CD4-positive, alpha-beta T cell treated with Interferon alpha-2 for 1 hour (primary cell): ENCODE results near the gene POLR2B.
"Not testable (repeated sequence)": the region's sequence is repeated elsewhere in the genome, so short reads cannot be mapped to it uniquely, and the experiment has no call there.

Experiments used
- DNase-seq, 2 donors: peaks; one replicate each; pipeline ENCODE4 v3.0.0-alpha.2; 2020 to 2022

The POLR2B gene

DNA sequence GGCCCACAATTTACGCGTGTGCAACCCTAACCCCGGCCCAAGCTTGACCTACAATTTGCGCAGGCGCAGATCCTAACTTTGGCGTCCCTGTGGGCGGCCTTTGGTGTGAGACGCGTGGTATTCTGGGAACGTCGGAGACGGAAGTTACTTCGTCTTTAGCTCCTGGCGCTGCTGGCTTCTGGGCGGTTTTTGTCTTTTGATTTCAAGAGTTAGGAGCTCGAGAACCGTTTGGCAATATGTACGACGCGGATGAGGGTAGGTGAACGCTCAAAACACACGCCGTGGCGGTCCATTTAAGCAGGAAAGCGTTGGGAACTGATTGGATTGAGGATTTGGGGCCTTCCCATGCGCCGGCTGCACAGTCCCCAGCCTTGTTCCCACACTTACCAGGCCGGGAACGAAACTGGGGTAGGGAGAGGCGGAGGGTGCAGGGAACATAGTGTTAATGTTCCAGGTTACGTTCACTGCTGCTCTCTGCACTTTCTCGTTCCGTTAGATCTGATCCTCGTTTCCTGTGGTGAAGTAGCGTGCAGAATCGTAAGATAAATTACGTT is at the start of gene POLR2B:
TSS of gene POLR2B (plus strand) at position 147 of the 554 bp plus-strand sequence. CDS start at position 237, 90 bp downstream.
- peak; percentile 90 for DNase-seq

DNA sequence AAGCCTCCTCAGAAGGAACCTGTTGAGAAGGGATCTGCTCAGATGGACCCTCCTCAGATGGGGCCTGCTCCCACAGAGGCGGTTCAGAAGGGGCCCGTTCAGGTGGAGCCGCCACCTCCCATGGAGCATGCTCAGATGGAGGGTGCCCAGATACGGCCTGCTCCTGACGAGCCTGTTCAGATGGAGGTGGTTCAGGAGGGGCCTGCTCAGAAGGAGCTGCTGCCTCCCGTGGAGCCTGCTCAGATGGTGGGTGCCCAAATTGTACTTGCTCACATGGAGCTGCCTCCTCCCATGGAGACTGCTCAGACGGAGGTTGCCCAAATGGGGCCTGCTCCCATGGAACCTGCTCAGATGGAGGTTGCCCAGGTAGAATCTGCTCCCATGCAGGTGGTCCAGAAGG is 48.1 kb upstream of the POLR2B start:
- no peak for DNase-seq

DNA sequence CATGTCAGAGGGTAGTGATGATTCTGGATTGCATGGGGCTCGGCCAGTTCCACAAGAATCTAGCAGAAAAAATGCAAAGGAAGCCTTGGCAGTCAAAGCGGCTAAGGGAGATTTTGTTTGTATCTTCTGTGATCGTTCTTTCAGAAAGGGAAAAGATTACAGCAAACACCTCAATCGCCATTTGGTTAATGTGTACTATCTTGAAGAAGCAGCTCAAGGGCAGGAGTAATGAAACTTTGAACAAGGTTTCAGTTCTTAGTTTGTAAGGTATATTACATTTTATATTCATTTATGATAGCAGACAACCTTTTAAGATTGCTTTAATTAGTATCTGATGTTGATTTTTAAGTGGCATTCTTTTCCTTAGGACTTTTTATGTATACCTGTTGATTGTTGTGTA is 46.8 kb upstream of the POLR2B start:
- no peak for DNase-seq

DNA sequence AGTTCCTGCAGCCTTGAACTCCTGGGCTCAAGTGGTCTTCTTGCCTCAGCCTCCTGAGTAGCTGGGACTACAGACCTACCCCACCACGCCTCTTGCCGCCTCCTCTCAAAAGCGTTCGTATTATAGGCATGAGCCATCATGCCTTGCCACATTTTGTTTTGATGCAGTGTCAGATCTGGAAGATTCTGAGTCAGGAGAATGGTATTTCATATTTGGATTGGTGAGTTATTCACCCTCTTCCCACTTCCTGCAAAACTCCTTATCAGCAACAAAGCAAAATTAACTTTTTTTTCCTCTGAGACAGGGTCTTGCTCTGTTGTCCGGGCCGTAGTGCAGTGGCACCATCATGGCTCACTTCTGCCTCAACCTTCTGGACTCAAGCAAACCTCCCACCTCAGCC is 41.4 kb upstream of the POLR2B start:
- no peak for DNase-seq

DNA sequence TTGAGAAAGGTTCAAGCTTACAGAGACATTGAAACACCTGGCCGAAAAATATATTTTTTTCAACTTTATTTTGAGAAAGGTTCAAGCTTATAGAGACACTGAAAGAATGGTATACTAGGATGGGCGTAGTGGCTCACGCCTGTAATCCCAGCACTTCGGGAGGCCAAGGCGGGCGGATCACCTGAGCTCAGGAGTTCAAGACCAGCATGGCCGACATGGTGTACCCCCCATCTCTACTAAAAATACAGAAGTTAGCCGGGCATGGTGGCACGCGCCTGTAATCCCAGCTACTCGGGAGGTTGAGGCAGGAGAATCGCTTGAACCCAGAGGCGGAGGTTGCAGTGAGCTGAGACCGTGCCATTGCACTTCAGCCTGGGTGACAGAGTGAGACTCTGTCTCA is 38.9 kb upstream of the POLR2B start:
- not testable (repeated sequence) for DNase-seq

DNA sequence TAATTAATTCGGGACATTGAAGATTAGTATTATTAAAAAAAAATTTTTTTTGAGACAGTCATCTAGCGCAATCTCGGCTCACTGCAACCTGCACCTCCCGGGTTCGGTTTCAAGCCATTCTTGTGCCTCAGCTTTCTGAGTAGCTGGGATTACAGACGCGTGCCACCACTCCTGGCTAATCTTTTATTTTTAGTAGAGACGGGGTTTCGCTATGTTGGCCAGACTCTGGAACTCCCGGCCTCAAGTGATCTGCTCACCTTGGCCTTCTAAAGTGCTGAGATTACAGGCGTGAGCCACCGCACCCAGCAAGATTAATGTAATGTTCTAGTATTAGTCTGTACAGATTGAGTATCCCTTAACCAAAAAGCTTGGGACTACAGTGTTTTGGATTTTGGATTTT is 38.3 kb upstream of the POLR2B start:
- no peak for DNase-seq

DNA sequence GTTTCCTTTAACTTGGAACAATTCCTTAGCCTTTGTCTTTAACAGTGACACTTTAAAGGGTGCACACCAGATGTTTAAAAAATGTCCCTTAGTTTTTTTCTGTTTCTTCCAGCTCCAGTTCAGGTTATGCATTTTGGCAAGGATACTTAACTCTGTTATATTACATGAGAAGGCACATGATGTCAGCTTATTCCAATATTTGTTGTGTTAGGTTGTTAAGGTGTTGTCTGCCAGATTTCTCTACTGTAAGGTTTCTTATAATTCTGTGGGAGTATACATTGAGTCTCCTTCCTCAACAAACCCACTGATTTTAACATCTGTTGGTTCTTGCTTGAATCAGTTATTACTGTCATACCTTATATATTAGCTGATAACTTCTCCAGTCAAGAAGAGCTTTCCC is 37.7 kb upstream of the POLR2B start:
- DNase-seq = no peak

DNA sequence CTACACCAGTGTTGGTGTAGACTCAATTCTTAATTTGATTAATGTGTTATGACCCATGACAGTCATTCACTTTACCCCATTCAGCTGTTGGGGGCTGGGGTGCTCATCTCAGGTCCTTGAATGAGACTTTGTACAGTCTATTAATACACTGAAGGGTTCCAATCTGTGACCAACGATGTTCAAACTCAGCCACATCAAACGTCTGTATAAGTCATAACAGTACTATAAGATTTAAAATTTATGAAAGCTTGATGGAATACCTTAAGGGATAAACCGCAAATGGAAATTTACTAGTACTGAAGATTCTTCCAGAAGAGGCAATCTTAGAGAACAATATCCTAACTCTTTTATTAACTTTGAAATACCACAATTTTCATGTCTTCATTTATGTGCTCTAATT is 37.3 kb upstream of the POLR2B start:
- no peak for DNase-seq

DNA sequence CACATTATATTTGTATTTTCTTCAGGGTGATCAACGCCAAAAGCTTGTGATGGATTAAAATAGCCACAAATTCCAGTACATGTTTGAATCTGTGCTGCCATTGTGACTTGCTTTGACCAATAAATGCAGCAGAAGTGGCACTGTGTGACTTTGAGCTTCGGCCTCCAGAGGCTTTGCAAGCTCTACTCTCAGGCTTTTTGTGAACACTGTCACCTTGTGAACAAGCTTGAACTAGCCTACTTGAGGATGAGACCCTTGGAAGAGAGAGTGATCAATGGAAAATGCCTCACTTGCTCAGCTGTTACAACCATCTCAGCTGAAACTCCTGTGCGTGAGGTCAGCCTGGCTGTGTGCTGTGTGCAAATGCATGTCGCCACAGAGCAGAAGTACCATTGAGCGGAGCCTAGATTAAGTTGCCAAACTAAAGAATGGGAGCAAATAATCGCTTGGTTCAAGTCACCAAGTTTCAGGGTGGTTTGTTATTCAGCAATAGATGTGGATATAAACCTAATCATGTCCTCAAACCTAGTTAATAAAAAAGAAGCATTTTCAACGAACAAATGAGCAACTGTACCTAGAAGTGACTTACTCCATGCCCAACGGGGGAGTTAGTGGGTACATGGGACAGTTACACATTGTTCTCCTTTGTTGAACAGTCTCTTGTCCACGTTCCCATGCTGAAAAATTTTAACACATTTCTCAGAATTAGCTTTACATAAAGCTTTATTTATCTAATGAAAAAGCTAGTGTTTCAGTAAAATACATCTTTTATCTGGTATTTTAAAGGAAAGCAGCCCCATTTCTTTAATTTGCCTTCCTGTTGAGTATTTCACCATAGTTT is 24.8 kb upstream of the POLR2B start:
- no peak for DNase-seq

DNA sequence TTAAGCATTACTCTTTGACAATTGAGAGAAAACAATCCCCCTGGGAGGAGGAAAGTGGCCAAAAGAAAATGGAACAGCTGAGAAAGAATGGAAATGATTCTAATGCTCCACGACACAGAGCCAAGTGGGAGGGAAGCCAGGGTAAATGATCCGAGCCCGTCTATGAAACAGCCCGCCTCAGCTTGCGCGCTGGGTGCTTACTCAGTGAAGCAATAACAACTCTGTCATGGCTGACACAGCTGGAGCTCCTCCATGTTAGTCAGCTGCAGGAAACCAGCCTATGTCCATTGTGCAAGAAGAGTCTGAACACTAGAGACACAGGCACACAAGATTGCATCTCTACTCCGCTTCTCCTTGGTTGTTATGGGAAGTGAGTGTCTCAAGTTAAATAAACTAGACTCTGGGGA is 20.6 kb upstream of the POLR2B start:
- peak in 1 of 2 donors; percentile 45 for DNase-seq

DNA sequence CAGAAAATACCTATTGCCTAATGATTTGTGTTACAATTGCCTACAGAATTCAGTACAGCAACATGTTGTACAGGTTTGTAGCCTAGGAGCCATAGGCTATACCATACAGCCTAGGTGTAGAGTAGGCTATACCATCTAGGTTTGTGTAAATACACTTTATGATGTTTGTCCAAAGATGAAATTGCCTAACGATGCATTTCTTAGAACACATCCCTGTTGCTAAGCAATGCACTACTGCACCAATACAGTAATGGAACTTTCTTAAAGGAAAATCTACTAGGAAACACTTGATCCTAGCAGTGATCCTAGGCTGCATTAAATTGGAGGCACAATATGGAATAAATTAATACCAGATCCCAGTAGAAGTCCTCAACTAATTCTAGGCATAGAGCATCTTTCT is 19.6 kb upstream of the POLR2B start:
- no peak for DNase-seq

DNA sequence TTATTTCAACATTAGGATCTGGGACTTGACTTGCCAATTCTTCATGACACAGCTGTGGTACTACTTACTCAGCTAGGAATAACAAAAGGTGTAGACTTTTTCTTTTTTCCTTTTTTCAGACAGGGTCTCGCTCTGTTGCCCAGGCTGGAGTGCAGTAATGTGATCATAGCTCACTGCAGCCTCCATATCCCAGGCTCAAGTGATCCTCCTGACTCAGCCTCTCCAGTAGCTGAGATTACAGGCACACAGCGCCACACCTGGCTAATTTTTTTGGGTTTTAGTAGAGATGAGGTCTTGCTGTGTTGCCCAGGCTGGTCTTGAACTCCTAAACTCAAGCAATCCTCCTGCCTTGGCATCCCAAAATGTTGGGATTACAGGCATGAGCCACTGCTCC is 17.6 kb upstream of the POLR2B start:
- DNase-seq = no peak

DNA sequence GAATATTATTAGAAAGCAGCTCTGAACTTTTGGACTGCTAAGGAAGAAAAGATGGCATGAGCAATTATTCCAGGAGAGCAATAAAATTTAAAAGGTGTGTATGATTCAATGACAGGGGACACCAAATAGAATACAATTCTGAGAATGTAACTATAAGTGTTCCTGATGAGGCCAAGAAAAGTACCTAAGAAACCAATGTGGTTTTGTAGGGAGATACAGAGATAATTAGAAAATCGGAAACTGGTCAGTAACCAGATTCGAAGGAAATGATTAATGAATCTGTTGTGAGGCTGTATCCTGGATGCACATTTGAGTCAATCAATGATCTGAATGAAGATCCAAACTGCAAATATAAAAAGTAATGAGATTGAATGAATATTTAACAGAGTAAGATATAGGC is 7.3 kb upstream of the POLR2B start:
- DNase-seq = no peak

DNA sequence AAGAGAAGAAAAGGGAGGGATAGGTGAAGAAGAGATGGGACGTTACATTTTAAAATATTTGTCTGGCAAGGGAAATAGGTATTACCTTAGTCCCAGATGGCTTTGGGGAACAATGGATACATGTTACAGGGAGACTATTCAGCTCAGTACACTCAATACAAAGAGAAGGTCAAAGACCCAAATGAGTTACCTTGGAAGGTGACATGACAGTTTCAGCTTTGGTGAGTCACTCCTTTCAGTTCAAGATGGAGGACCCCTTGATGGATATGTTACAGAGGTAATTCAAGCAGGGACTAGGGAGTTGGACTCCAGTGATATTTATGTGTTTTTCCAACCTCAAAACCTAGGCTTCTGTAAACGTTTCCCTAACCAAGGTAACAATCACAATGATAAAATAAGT is 6.3 kb upstream of the POLR2B start:
- DNase-seq = no peak

DNA sequence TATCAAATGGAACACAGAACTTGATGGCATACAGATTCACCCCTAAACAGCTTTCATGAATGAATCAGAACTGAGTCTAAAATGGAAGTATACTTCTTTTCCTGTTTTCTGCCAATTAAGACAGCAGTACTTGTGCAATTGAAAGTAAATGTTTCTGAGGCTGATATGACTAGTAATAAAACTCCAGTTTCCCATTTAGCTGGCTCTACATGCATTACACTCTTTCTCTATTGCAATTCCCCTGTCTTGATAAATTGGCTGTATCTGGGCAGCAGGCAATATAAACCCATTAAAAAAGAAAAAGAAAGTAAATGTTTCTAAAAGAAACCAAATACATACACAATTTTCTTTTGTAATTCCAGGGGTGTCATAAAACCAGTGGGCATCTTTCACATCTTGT is 5.9 kb upstream of the POLR2B start:
- DNase-seq = no peak

DNA sequence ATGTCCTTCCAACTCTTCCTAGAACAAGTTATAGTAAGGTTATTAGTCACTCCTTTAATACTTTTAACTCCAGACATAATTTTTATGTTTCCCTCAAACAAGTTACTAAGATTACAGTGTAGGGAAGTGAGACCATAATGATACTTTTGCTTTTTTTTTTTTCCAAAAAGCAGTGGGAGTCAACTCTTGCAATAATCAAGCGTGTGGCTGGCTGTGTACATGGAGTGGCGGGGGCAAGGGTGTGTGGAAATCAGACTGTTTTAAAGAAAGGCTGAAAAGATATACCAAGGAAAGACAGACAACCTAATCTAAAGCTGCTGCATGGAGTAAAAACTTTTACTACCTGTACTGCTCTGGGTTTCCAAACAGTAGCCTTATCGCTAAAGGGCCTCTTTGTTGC is 5.4 kb upstream of the POLR2B start:
- DNase-seq = no peak

DNA sequence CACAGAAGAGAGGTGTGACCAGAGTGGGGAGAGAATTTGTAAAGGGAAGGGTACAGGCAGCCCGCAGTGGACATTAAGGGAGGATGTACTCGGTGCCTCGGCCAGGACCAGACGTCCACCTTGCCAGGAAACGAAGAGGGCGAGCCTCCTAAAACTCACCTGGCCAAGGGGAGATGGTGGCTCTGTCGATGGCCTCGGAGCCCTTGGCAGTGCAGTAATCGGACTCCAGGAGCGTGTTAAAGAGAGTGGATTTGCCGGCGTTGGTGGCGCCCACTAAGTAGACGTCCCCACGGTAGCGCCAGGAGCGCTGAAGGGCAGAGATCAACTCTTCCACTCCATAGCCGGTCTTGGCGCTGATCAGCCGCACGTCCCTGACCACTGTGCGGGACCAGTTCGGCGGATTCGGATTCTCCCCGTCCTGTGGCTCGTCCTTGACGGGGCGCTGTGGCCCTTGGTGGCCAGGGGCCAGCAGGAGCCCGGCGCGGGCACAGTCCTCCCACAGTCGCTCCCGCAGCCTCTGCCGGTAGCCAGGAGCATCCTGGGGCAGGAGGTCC is 2.3 kb upstream of the POLR2B start:
- DNase-seq = no peak

DNA sequence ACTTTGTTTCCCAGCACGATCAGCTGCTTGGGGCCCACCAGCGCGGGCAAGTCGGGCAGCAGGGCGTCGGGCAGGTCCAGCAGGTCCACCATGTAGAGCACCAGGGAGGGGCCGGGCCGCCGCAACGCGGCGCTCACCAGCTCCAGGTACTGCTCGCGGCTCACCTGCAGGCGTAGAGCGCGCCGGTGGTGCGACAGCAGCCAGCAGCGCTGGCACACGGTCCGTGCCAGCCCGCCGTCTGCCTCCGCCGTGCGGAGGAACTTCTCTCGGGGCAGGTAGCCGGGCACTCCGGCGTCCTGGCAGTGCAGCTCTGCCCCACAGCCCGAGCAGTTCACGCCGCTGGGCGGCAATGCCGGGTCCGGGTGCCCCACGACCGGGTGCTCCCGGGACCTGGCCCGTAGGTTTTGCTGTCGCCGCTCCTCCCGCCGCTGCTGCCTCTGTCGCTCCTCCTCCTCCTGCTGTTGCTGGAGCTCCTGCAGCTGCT is 1.8 kb upstream of the POLR2B start:
- DNase-seq = peak; percentile 43 to 55

DNA sequence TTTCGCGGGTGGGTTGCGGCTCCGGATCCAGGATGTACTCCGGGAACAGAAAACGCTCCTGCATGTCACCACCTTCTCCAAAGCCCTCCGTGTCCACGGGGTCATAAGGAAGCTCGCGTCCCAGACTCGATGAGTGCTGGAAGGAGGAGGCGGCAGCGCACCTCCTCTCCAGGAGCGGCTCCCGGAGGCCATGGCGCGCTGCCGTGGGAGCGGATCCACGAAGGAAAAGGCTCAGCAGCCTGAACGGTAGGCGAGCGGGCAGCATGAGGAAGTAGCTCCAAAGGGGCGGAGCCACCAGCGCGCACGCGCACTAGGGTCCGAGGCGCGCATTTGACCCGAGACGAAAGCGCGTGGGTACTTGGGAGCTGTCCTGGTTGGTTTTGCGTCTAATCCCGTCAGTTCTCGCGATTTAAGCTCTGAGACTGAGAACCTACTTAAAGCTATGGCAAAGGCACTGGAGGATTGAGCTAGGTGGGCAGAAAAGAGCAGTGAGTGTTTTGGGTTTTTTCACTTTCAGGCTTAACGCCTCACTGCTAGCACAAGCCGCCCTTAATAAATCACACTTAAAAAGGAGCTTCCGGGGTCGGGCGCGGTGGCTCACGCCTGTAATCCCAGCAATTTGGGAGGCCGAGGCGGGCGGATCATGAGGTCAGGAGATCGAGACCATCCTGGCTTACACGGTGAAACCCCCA is 1.2 kb upstream of the POLR2B start, which contains the start of gene NOA1:
TSS of gene NOA1 (minus strand) at position 286 of the 692 bp plus-strand sequence. CDS start at position 265, 21 bp downstream.
- peak; percentile 98 to 99 for DNase-seq

DNA sequence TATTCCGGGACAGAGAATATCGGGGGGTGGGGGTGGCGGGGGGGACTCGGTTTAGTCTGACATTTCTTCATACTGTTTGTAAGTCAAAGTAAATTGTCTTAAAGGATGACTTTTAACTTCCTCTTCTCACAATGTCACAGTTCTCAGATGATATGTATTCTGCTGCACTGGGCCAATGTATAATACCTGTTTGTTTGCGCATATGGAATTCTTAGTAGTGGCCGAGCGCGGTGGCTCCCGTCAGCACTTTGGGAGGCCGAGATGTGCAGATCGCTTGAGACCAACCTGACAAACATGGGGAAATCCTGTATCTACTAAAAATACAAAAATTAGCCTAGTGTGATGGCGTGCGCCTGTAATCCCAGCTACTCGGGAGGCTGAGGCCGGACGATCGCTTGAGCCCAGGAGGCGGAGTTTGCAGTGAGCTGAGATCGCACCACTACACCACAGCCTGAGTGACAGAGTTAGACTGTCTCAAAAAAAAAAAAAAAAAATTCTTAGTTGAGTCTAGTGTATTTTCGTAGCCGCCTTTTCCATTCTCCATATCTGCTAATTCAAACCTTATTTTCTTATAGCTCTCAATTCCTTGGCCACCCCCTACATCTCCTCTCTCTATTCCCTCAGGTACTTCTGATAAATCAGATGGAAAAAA is 851 bp downstream of the POLR2B start:
- peak; percentile 10 to 55 for DNase-seq

DNA sequence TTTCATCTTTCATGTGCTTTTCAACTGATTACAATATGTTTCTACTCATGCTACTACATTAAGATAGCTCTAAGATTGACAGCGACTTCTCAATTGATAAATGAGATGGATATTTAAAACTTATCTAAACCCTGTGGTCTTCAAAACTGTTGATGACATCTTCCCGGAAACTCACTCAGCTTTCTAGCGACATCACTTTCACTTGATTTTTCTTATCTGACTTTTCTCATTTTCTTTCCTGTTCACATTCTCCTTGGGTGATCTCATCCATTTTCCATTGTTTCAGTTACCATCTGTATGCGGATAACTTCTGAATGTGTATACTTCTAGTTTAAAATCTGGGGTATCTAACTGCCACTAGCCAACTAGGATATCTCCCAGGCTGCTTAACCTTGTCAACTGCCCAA is 3.1 kb downstream of the POLR2B start:
- peak in 1 of 2 donors; percentile 38 for DNase-seq

DNA sequence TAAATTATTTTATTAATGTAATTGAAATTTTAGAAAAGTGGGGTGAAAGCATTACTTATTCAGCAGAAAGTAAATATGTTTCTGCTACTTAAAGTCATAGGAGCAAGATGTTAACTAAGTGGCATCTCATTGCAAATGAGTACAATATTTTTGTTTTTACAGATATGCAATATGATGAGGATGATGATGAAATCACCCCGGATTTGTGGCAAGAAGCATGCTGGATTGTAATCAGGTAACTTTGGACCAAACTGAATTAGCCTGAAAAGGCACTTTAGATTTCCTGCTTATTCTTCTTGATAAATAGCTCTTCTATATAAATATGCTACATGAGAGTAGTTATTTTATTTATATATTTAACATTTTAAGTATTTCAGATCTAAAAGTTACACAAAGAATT is 7.5 kb downstream of the POLR2B start:
- no peak for DNase-seq

DNA sequence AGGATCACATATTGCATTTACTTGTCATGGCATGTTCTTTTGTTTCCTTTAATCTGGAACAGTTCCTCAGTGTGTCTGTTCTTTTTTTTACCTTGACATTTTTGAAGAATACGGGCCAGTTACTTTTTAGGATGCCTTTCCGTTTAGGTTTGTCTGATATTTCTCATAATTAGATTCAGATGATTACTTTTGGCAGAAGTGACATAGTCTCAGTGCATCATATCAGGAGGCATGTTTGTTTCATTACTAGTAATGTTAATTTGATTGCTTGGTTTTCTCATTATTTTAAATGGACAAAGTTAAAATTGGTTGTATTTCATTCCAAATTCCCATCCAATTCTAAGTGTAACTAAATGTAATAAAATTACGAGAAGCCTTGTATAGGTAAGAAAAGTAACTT is 8.3 kb downstream of the POLR2B start:
- no peak for DNase-seq
